NCI-H524 (cell line): Measurements from ENCODE around the gene ZNF620.
"Not testable (repeated sequence)": the region's sequence is repeated elsewhere in the genome, so short reads cannot be mapped to it uniquely, and the experiment has no call there.

ENCODE experiments used
- DNase-seq, 2 experiments: peaks; one replicate each; lab custom pipeline; 2025; lab: John Stamatoyannopoulos, UW

The ZNF620 gene

DNA sequence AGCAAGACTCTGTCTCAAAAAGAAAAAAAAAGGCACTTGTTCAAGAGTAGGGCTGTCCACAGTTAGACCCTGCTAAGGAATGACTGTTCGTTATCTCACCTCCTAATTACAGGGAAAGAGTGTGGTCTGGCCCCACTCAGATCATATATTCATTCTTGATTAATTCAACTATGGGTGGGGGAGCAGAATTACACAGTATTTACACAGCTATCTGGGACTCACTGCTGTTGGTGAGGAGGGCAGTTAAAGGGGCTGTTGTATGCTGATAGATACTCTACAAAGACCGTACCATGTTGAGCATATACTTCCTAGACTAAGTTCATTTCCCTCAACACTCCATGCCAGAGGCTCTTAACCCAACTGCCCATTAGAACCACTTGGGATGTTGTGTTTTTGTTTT is 3.8 kb upstream of the ZNF620 start:
- DNase-seq, result no peak

DNA sequence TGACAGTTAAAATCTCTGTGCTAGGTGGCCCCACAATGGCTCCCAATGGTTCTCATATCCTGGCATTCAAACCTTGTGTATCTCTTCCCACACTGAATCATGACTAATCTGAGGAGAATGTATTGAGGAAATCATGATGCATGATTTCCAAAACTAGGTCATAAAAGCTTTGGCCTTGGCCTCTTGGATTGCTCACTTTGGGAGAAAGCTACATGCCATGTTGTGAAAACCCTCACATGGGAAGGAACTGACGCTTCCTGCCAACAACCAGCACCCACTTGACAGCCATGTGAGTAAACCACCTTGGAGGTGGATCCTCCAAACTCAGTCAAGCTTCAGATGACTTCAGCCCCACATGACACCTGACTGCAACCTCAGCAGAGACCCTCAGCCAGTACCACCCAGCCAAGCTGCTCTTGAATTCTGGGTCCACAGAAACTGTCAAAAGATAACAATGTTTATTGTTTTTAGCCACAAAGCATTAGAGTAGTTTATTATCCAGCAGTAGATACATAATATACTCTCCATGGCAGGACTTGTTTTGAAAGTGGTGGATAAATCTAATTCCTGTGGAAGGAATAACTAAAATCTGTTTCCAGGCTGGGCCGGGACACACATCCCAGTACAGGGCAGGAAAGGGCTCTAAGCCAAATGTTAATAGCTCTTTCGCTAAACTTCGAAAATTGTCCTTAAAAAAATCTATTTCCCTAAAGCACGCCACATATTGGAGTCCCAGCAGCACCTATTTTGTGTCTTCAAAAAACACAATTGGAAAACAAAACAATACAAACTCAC is 1.0 kb upstream of the ZNF620 start:
- no peak for DNase-seq

DNA sequence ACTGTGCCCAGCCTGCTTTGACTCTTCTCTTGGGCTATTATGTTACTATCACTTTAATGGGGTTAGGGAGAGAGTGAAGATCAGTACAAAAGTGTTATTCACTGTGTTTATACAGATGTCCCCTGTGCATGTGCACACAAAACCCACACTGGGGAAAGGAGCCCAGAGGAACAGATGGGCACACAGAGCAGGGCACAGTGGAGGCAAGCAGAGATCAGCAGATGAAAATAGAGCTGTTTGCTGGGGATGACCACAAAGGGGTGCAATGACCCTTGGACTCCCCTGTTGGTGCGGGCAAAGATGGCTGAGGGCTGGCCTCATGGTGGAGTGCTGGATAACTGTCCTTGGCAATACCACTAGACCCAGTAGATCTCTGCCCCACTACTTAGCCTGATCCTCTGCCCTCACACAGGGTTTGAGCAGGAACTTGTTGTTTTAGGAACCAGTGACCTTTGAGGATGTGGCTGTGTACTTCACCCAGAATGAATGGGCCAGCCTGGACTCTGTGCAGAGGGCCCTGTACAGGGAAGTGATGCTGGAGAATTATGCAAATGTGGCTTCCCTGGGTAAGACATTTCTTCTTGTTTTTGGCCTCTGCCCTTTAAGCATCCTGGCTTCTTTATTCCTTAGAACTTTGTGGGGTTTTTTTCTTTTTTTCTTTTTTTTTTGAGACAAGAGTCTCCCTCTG is 5.3 kb downstream of the ZNF620 start:
- no peak for DNase-seq

DNA sequence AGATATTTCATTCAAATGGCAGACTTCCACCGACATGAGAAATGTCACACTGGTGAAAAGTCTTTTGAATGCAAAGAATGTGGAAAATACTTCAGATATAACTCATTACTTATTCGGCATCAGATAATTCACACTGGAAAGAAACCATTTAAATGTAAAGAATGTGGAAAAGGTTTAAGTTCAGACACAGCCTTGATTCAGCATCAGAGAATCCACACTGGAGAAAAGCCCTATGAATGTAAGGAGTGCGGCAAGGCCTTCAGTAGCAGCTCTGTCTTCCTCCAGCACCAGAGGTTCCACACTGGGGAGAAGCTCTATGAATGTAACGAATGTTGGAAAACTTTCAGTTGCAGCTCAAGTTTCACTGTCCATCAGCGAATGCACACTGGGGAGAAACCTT is 10.4 kb downstream of the ZNF620 start:
- DNase-seq, result no peak

DNA sequence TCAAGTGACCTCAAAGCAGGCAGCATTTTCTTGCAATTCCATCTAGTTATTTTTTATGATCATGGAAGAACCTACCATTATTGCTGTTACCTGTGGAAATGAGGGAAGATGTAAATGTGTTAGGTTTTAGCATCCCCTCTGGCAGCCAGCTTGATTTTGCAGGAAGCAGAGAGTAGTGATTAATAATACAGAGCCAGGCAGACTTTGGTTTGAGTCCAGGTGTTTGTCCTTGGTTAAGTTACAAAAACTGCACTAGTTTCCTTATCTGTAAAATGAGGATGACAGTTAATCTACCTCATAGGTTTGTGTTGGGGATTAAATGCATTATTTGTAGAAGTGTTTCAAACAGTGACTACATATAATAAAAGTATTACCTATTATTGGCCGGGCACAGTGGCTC is 12.2 kb downstream of the ZNF620 start:
- no peak for DNase-seq

DNA sequence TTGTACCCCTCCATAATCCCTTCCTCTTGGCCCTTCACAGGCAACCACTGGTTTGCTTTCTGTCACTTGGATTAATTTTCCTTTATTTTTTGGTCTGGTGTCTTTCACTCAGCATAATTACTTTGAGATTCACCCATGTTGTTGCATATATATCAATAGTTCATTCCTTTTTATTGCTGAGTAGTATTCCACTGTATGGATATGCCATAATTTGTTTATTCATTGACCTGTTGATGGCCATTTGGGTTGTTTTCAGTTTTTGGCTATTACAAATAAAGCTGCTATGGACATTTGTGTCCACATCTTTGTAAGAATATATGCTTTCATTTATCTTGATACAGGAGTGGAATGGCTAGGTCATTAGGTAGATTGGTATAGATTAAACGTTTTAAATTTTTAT is 13.0 kb downstream of the ZNF620 start:
- no peak for DNase-seq

DNA sequence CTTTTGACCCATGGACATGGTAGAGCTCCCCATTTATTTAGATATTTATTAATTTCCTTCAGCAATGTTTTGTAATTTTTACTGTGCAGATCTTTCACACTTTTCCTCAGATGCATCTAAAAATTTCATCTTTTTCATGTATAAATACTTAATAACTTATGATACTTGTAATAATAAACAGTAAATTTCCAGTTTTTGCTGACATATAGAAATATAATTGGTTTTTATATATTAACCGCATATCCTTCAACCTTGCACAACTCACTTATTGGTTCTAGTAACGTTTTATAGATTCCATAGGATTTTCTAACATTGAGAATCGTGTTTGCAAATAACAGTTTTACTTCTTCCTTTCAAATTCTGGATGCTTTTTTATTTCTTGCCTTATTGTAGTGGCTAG is 15.4 kb downstream of the ZNF620 start:
- no peak for DNase-seq

DNA sequence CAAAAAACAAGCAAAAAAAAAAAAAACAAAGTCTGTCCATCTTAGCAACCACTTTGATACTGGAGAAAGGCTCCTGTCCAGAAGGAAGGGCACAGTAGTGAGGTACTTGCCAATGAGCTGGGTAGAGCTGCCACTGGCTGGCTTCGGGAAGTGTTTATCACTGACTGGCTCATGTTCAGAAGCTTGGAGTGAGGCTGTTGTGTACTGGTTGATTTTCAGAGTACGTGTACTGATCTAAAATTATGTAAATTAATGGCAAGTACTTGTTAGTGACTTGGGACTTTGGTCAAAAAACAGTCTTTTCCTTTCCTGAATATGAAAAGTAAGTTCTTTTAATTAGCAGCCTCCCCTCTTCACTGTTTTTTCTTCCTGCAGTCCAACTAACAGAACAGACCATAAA is 17.9 kb downstream of the ZNF620 start:
- DNase-seq, result no peak

DNA sequence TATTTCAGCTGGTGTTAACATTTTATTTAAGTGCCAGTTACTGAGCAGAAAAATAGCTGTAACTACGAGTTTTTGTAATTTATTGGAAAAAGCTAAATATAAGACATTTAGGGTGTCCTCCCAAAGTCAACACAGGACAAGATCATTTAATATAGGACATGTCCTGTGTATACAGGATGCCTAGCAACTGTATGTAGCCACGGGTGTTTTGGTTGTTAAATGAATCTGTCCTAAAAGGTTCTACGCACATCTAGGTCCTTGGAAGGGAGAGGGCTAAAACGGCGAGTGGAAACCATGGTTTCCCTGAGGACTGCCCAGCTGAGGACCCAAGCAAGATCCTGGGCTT is 18.4 kb downstream of the ZNF620 start:
- no peak for DNase-seq

DNA sequence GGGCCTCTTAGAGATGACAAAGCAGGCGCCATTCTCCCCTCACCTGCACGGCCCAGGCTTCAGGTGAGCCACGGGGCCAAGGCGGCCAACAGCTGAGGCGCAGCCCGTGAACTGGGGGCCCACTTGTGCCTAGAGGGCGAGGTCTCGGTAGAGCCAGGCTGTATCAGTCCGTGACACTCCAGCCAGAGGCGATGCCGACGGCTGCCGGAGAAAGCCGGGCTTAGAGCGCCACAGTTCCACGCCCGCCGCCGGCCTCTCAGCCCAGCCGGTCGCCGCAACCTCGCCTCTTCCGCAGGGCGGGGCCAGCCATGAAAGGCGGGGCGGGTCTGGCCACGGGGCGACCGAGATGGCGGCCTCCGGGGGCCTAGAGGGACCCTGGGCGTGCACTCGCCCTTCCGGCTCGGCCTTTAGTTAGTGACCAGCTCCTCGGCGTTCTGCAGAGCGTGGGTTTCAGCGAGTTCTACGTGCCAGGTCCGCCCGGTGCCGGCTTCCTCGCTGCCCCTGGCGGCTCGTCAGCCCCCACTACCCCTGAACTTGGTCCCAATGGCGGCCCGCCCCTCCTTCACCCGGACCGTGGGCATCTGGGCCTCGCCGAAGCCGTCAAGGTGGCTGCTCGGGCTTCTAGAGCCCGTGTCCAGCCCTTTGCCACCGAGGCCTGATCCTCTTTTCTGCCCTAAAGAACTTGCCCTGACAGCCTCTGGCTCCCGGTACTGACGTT is 18.9 kb downstream of the ZNF620 start, which contains the start of gene ZNF621:
Gene ZNF621, plus strand, starts transcription at position 393 of the 718 bp plus-strand sequence. CDS start 881 bp downstream, outside the sequence.
- DNase-seq, result peak; percentile 31 to 72

DNA sequence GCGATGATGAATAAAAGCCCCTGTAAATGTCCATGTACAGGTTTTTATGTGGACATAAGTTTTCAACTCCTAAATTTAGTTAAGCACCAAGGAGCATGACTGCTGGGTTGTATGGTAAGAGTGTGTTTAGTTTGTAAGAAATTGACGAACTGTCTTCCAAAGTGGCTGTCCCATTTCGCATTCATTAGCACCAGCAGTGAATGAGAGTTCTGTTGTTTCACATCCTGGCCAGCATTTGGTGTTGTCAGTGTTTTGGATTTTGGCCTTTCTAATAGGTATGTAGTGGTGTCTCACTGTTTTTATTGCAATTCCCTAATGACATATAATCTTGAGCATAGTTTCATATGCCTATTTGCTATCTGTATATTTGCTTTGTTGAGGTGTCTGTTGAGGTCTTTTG is 22.6 kb downstream of the ZNF620 start:
- DNase-seq, result no peak

DNA sequence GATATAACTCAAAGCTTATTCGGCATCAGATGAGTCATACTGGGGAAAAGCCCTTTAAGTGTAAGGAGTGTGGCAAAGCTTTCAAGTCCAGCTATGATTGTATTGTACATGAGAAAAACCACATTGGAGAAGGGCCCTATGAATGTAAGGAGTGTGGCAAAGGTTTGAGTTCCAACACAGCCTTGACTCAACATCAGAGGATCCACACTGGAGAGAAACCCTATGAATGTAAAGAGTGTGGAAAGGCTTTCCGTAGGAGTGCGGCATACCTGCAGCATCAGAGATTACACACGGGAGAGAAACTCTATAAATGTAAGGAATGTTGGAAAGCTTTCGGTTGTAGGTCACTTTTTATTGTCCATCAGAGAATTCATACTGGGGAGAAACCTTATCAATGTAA is 26.4 kb downstream of the ZNF620 start:
- no peak for DNase-seq

DNA sequence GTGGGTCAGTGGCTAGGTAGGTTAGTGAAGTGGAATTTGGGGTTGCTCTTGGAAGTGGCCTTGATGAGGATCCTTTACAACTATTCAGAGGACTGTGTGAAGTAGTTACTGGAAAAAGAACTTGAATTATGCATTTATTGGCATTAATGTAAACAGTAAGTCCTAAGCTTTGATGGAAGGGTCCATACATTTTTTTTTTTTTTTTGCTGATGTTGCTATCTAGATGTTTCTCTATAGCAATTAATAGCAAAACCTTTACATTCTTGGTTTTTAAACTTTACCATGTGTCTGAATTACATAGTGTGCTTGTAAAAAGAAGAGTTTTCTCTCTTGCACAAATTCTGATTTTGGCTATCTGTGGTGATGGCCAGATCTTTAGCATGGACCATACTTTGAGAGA is 28.4 kb downstream of the ZNF620 start:
- DNase-seq, result no peak

DNA sequence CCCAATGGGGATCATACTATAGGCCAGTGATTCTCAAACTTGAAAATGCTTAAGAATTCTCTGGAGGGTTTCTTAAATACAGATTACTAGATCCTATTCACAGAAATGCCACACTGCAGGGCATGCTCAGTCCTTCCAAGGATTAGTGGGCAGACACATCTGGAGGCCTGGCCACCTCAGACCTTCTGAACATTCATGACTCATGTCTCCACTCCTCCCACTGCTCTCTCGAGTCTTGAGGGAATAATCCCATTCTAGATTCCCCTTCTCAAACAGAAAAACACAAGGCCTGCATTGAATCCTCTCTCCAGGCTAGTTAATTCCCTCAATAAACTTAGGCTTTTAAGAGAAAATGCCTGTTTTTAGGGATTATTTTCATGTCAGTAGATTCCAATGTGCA is 41.0 kb downstream of the ZNF620 start:
- DNase-seq, result peak in 1 of 2 experiments; percentile 19

DNA sequence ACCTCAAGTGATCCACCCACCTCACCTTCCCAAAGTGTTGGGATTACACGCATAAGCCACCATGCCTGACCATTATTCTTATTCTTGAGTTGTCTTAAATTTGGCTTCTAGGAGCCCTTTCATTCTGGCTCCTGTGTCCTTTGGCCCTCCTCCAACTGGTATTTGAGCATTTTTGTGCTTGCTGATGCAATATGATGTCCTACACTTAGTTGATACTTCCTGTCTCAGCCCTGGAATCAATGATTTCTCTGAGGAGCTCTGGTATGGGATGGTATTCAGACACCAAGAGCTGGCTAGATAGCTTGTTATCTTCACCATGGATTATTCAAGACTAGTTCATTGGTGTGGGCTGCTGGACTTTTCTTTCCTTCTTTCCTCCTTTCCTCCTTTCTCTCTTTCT is 44.3 kb downstream of the ZNF620 start:
- DNase-seq, result no peak

DNA sequence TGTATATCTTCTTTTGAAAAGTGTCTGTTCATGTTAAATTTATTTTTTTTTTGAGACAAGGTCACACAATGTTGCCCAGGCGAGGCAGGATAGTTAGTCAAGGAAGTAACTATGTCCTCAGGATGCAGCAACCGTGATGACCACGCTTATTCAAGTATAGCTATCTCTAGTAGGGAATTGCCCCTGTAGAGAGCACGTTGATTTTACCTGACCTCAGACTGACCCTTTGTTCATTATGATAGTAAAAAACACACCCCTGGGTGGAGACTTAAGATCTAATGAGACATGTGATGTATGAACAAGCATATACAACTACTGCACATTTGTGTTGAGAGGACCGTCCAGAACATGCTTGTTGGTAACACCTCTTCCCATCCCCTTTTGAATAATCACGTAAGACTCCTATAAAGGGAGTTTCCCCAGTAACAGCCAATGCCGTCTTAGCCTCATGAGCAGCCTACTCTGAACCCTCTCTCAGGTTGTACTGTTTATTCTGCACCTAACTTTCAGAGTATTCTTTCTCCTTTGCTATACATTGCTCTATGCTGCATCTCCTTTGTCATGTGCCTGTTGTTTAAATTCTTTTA is 51.8 kb downstream of the ZNF620 start:
- no peak for DNase-seq

DNA sequence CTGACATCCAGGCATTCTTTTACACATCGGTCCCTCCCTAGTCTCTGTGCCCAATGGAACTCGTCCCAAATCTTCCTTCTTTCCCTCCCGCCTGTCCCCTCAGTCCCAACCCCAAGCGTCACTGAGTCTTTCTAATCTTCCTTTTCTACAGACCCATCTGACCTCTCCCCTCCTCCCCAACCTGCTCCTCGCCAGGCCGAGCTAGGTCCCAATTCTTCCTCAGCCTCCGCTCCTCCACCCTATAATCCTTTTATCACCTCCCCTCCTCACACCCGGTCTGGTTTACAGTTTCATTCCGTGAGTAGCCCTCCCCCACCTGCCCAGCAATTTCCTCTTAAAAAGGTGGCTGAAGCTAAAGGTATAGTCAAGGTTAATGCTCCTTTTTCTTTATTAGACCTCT is 56.6 kb downstream of the ZNF620 start:
- DNase-seq, result not testable (repeated sequence)

DNA sequence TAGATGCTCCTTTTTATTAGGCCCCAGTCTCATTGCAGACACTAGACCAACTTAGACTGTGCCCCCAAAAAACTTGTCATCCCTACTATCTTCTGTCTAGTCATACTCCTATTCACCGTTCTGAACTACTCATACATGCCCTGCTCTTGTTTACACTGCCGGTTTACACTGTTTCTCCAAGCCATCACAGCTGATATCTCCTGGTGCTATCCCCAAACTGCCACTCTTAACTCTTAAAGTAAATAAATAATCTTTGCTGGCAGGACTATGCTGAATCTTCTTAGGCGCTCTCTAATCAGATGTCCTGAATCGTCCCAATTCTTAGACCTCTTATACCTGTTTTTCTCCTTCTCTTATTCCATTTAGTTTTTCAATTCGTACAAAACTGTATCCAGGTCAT is 59.8 kb downstream of the ZNF620 start:
- DNase-seq, result not testable (repeated sequence)

DNA sequence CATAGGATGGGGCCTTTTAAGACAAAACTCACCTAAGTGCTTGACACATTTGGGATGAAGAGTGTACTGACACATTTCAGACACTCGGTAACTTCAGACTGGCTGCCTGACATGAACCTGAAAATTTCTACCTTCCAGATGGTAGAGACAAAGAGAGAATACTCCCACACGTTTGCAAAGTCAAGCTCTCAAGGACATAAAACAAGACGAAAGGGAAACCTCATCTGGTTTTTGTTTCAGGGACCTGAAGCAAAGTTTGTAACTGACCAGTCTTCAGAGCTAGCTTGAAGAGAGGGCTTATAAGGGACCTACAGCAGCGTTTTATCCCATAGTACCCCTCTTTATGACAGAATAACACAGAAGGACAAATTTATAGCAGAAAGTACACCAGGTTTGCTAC is 60.9 kb downstream of the ZNF620 start:
- DNase-seq, result no peak
